ENCODE measurements around the gene ITGA1.

Gene ITGA1

DNA sequence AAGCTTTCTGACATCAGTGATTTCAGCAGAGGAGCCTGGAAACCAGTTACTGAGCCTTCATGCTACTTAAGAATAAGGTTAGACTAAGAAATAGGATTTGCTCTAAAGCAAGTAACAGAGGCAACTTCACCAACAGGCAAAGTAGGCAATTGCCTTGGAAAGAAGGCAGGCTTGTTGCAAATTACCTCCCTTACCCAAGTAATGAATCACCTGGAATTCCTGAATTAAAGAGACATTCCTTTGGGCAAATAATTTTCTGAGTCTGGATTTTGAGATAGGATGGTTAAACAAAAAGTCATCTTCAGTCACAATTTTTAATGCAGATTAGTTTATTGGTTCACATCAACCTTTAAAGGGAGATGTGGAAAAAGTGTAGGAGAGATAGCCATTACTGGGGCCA, 92.8 kb downstream of the ITGA1 start:
- TF ChIP-seq, protein P1, sequence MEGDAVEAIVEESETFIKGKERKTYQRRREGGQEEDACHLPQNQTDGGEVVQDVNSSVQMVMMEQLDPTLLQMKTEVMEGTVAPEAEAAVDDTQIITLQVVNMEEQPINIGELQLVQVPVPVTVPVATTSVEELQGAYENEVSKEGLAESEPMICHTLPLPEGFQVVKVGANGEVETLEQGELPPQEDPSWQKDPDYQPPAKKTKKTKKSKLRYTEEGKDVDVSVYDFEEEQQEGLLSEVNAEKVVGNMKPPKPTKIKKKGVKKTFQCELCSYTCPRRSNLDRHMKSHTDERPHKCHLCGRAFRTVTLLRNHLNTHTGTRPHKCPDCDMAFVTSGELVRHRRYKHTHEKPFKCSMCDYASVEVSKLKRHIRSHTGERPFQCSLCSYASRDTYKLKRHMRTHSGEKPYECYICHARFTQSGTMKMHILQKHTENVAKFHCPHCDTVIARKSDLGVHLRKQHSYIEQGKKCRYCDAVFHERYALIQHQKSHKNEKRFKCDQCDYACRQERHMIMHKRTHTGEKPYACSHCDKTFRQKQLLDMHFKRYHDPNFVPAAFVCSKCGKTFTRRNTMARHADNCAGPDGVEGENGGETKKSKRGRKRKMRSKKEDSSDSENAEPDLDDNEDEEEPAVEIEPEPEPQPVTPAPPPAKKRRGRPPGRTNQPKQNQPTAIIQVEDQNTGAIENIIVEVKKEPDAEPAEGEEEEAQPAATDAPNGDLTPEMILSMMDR (IDR thresholded peaks at IDR 0.05; ENCODE audit: insufficient read depth, low read length, missing control alignments) = no peak
- ChIA-PET CTCF (interaction anchor here (1.1 kb wide), 1 partner anchor 187 kb away, joined by 3 read pairs; no protein-coding TSS in a partner anchor), POLR2A (no interaction called here)
- H3K4me3 ChIP-seq (ENCODE audit: low read depth, low read length) = no peak overlapping the region
- DNase-seq (ENCODE audit: low read depth, low spot score) = no peak

DNA sequence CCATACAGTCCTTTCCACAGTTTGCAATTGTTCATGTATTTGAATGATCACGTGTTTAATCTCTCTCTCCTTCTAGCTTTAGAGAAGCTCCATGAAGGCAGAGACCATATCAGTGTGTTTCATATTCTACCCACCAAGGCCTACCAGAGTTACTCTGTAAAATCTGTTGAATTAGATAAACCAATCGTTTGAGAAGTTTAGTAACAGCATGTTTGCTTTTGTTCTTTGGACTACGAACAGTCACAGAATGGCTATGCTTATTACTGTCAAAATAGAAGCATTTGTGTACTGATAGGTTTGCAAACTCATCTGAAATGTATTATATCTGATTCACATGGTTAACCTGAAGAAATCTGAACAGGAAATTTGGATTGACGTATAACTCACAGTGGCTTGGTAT, 93.8 kb downstream of the ITGA1 start:
- no peak overlapping the region for H3K4me3 ChIP-seq (ENCODE audit: low read depth, low read length)
- TF ChIP-seq, protein P1 (IDR thresholded peaks at IDR 0.05; ENCODE audit: insufficient read depth, low read length, missing control alignments) = no peak
- ChIA-PET CTCF (interaction anchor here (0.6 to 1.1 kb wide), 2 partner anchors 34 to 188 kb away, joined by 3 read pairs; no protein-coding TSS in a partner anchor), POLR2A (no interaction called here)
- DNase-seq (ENCODE audit: low read depth, low spot score) = no peak

- TF ChIP-seq, protein P1 (IDR thresholded peaks at IDR 0.05; ENCODE audit: insufficient read depth, low read length, missing control alignments) = no peak
- CTCF ChIA-PET = no interaction called here
- POLR2A ChIA-PET = no interaction called here
- no peak overlapping the region for H3K4me3 ChIP-seq (ENCODE audit: low read depth, low read length)
- no peak for DNase-seq (ENCODE audit: low read depth, low spot score)
Measured at GRCh38 chr5:52883110-52883509, 95.4 kb downstream of the ITGA1 start.

GRCh38 chr5:52884453-52884852, 96.7 kb downstream of the ITGA1 start:
- ChIA-PET CTCF (no interaction called here), POLR2A (no interaction called here)
- no peak for DNase-seq (ENCODE audit: low read depth, low spot score)
- TF ChIP-seq, protein P1 (IDR thresholded peaks at IDR 0.05; ENCODE audit: insufficient read depth, low read length, missing control alignments) = no peak
- H3K4me3 ChIP-seq (ENCODE audit: low read depth, low read length) = no peak overlapping the region

GRCh38 chr5:52885614-52886013, 97.9 kb downstream of the ITGA1 start:
- CTCF ChIA-PET = no interaction called here
- POLR2A ChIA-PET = interaction anchor here (0.7 kb wide), 1 partner anchor 192 kb away, joined by 6 read pairs; no protein-coding TSS in a partner anchor
- TF ChIP-seq, protein P1 (IDR thresholded peaks at IDR 0.05; ENCODE audit: insufficient read depth, low read length, missing control alignments) = no peak
- H3K4me3 ChIP-seq (ENCODE audit: low read depth, low read length) = no peak overlapping the region
- no peak for DNase-seq (ENCODE audit: low read depth, low spot score)

GRCh38 chr5:52886206-52886605, 98.5 kb downstream of the ITGA1 start:
- ChIA-PET POLR2A (no interaction called here), CTCF (no interaction called here)
- TF ChIP-seq, protein P1 (IDR thresholded peaks at IDR 0.05; ENCODE audit: insufficient read depth, low read length, missing control alignments) = no peak
- no peak overlapping the region for H3K4me3 ChIP-seq (ENCODE audit: low read depth, low read length)
- no peak for DNase-seq (ENCODE audit: low read depth, low spot score)
